Measurements from ENCODE around the gene FAM156A. TPM values are rescaled to one million over a fixed set of nuclear protein-coding genes. Genes with fewer than 3 reads are reported as not detected.
"Not testable (repeated sequence)": the region's sequence is repeated elsewhere in the genome, so short reads cannot be mapped to it uniquely, and the experiment has no call there.

Gene FAM156A
- total and polyA plus RNA-seq, 2 of the 4 experiments (the other 2 are of a cell fraction): 7.5 to 39.2 TPM

DNA sequence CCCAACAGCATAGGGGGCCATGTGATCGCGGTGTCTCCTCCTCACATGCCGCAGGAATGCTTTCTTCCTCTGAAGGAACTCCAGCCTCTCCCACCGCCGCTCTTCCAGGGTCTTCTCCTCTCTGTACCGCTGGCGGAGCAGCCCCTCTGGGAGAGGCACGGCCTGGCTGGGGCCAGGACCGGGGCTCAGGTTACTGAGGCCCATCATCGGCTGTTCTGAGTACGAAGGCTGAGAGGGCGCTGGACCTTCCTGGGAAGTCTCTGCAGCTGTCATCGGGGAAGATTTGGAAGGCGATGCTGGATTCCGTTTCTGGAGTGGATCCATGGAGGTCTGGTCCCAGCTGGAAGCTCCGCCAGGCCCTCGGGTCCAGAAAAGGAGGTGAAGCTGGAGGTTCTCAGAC lies 10.1 kb downstream of the FAM156A start:
- H3K18ac ChIP-seq (ENCODE audit: low read depth, low read length); H4K91ac ChIP-seq (ENCODE audit: insufficient read depth, low read depth, low read length); BruUV-seq (replicated peaks); H3K4me1 ChIP-seq (ENCODE audit: control insufficient read depth, insufficient read depth, low read length); H2AK9ac ChIP-seq (replicated peaks; ENCODE audit: low read depth, low read length, poor library complexity); H2BK5ac ChIP-seq (ENCODE audit: low read depth, low read length, poor library complexity, severe bottlenecking); in situ Hi-C loops (cut with MboI; ENCODE audit: low sequenced_read_pairs); CTCF ChIA-PET; H3K9me1 ChIP-seq (ENCODE audit: insufficient read depth, low read length); H3K27ac ChIP-seq (ENCODE audit: insufficient read depth, low read length); intact Hi-C loops (cut with micrococcal nuclease); ATAC-seq (ENCODE audit: low read depth); H3K79me1 ChIP-seq (ENCODE audit: low read depth in 1 of 2, low read length in 2 of 2); dilution Hi-C loops (cut with HindIII; ENCODE audit: low sequenced_read_pairs, unreplicated experiment); H3K4ac ChIP-seq (ENCODE audit: low read depth, low read length); H3K14ac ChIP-seq (replicated peaks; ENCODE audit: low read depth, low read length); H2BK20ac ChIP-seq (ENCODE audit: low read depth, low read length); H3K36me3 ChIP-seq (ENCODE audit: control insufficient read depth, insufficient read depth, low read length); H2AK5ac ChIP-seq (ENCODE audit: low read depth, low read length); H3K9ac ChIP-seq (ENCODE audit: low read depth, low read length); H3K9me3 ChIP-seq (ENCODE audit: control insufficient read depth, insufficient read depth, low read length); H4K20me1 ChIP-seq (ENCODE audit: insufficient read depth, low read length); H4K8ac ChIP-seq (ENCODE audit: low read depth in 2 of 2, low read length in 2 of 2); POLR2A ChIA-PET (ENCODE audit: unreplicated experiment); H2AFZ ChIP-seq (replicated peaks; ENCODE audit: low read length, poor library complexity); H2BK15ac ChIP-seq (ENCODE audit: low read depth, low read length); H2BK120ac ChIP-seq (ENCODE audit: low read depth, low read length); H3K56ac ChIP-seq (ENCODE audit: extremely low read depth, insufficient read depth, low read length); H3K4me3 ChIP-seq (ENCODE audit: insufficient read depth, low read depth, low read length); H3K27me3 ChIP-seq (ENCODE audit: control insufficient read depth, insufficient read depth, low read length); H3K23ac ChIP-seq (ENCODE audit: low read depth, low read length); H3K4me2 ChIP-seq (ENCODE audit: low read depth, low read length); DNase-seq; H4K5ac ChIP-seq (ENCODE audit: low read depth, low read length): not testable (repeated sequence)
- WGBS, 2 experiments (ENCODE audit: extremely low coverage in 2 of 2, insufficient read length in 1 of 2): no CpG with 5 or more reads among the region's 17 CpGs

DNA sequence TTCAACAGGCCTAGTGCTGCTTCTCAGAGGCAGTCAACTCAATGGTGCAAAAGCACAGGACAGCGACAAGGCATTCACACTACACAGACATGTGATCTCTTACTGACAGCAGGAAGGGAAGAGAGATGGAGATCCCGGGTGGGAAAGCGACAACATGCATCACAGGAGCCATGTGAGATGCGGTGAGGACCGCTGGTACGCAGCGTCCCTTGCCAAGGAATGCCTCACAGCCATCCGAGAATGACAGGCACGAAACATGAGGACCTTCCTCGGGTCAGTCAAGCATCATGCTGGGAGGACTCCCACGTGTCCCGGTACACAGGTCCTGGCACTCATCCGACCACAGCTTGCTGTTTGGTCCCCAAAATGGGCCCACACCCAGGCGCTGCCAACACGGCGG lies 10.8 kb downstream of the FAM156A start:
- H3K9me1 ChIP-seq (ENCODE audit: insufficient read depth, low read length); ATAC-seq (ENCODE audit: low read depth); H3K4ac ChIP-seq (ENCODE audit: low read depth, low read length); dilution Hi-C loops (cut with HindIII; ENCODE audit: low sequenced_read_pairs, unreplicated experiment); H3K14ac ChIP-seq (replicated peaks; ENCODE audit: low read depth, low read length); H3K27me3 ChIP-seq (ENCODE audit: control insufficient read depth, insufficient read depth, low read length); H4K5ac ChIP-seq (ENCODE audit: low read depth, low read length); H2BK20ac ChIP-seq (ENCODE audit: low read depth, low read length); H4K20me1 ChIP-seq (ENCODE audit: insufficient read depth, low read length); H3K18ac ChIP-seq (ENCODE audit: low read depth, low read length); H3K56ac ChIP-seq (ENCODE audit: extremely low read depth, insufficient read depth, low read length); BruUV-seq (replicated peaks); H3K4me1 ChIP-seq (ENCODE audit: control insufficient read depth, insufficient read depth, low read length); H3K23ac ChIP-seq (ENCODE audit: low read depth, low read length); H2BK15ac ChIP-seq (ENCODE audit: low read depth, low read length); H3K27ac ChIP-seq (ENCODE audit: insufficient read depth, low read length); H3K4me2 ChIP-seq (ENCODE audit: low read depth, low read length); intact Hi-C loops (cut with micrococcal nuclease); H4K91ac ChIP-seq (ENCODE audit: insufficient read depth, low read depth, low read length); H4K8ac ChIP-seq (ENCODE audit: low read depth in 2 of 2, low read length in 2 of 2); H2AK5ac ChIP-seq (ENCODE audit: low read depth, low read length); H2AK9ac ChIP-seq (replicated peaks; ENCODE audit: low read depth, low read length, poor library complexity); H3K36me3 ChIP-seq (ENCODE audit: control insufficient read depth, insufficient read depth, low read length); POLR2A ChIA-PET (ENCODE audit: unreplicated experiment); in situ Hi-C loops (cut with MboI; ENCODE audit: low sequenced_read_pairs); H2BK5ac ChIP-seq (ENCODE audit: low read depth, low read length, poor library complexity, severe bottlenecking); H2BK120ac ChIP-seq (ENCODE audit: low read depth, low read length); H3K9ac ChIP-seq (ENCODE audit: low read depth, low read length); H3K4me3 ChIP-seq (ENCODE audit: insufficient read depth, low read depth, low read length); H3K79me1 ChIP-seq (ENCODE audit: low read depth in 1 of 2, low read length in 2 of 2); DNase-seq; CTCF ChIA-PET; H2AFZ ChIP-seq (replicated peaks; ENCODE audit: low read length, poor library complexity); H3K9me3 ChIP-seq (ENCODE audit: control insufficient read depth, insufficient read depth, low read length): not testable (repeated sequence)
- no CpG with 5 or more reads among the region's 16 CpGs for WGBS, 2 experiments (ENCODE audit: extremely low coverage in 2 of 2, insufficient read length in 1 of 2)

Data from IMR-90 (cell line).